ENCODE data around the gene R3HDM2.

R3HDM2 gene

GRCh38 chr12:57261428-57261865 is 169.4 kb downstream of the R3HDM2 start:
- DNase-seq, result no peak

- no peak for DNase-seq
These were observed 170.5 kb downstream of the R3HDM2 start for GRCh38 chr12:57260366-57260765.

GRCh38 chr12:57258977-57259970 is 171.6 kb downstream of the R3HDM2 start:
- DNase-seq, result no peak

GRCh38 chr12:57255916-57256315 is 174.9 kb downstream of the R3HDM2 start:
- no peak for DNase-seq

DNA sequence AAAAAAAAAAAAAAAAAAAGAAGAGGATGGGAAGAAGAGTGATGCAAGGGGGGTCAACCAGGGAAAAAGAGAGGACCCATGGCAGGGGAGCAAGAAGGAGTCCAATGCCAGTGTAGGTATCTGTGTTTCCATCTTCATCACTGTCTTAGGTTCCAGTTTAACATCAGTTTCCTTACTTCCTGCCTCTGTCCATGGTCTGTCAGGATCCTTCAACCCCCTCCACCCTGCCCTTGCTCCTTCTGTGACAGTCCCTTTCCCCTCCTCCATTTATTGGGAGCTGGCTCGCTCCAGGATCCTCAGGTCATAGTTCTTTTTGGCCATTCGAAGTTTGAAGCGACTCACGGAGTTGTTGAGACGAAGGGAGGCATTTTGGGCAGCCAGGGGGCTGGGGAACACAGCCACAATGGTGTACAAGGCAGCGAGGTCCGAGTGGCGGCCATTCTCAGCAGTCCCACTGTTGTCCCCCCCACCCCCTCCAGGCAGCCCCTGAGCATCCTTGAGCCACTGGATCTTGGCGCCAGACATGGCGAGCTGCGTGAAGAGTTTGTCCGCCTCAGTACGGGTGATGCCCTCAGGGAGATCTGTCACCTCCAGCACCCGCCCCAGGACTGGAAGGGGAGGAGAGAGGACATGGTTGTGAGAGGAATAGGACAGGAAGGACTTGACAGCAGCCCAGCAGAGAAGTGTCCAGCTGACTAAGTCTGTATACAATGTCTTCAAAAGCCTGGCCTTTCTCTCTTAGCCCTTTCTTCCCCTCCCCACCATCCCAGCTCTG is 176.2 kb downstream of the R3HDM2 start:
- DNase-seq, result no peak

GRCh38 chr12:57250956-57251355 is 179.9 kb downstream of the R3HDM2 start, which contains the start of gene STAC3:
TSS of gene STAC3 (minus strand) at chr12:57251187. CDS start at chr12:57249636, 1,551 bp downstream.
- no peak for DNase-seq

DNA sequence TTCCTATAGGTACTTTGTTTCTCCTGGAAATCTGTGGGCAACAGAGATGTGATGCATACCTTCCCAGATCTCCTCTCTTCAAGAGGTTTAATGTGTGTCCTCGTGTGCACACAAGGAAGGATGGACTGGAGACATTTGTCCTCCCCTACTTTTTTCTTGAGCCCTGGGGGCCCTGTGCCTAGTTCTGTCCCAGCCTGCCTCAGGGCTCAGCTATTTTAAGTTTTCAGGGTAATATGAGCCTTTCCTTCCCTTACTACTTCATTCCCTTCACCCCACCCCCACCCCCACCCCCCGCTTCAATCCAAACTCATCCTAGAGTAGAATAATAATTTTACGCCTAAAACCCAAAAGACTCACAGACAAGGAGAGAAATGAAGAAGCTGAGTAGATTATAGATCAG is 180.3 kb downstream of the R3HDM2 start:
- no peak for DNase-seq

- no peak for DNase-seq
These were observed 181.7 kb downstream of the R3HDM2 start for GRCh38 chr12:57248934-57249742.

- no peak for DNase-seq
These were observed 183.8 kb downstream of the R3HDM2 start for GRCh38 chr12:57247041-57247440.

GRCh38 chr12:57244312-57244696 is 186.5 kb downstream of the R3HDM2 start:
- no peak for DNase-seq

DNA sequence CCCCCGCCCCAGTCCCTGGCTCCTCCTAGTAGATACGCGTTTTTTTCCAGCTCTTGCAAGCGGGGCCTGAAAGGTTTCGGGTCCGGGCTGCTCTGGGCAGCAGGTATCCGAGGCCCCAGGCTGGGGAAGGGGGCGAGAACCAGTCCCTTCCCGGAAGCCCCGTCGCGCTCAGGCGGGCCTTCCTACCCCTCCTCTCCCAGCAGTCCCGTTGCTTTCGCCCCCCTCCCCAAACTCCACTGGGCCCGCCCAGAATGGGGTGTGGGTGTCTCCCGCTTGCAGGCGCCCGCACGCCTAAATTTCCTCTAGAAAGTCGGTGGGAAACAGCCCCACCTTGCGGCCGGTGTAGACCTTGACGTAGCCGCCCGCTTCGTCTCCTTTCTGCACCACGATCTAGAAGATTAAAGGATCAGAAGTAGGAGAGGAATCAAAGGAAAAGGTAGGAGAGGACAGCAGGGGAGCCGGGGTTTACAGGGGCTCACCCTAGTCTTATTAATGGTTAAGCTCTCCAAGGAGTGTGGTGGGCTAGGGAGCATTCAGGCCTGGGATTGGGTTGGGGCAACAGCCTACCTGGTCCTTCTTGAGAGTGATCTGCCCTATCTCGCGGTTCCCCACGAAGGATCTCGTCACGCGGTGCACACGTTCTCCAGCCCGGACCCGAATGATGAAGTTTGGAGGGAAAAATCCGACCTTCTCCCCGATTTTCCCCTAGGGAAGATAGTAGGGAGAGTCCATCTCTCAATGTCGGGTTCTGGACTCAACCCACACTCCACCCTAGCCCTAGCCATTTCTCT is 187.1 kb downstream of the R3HDM2 start:
- DNase-seq, result peak; percentile 75

DNA sequence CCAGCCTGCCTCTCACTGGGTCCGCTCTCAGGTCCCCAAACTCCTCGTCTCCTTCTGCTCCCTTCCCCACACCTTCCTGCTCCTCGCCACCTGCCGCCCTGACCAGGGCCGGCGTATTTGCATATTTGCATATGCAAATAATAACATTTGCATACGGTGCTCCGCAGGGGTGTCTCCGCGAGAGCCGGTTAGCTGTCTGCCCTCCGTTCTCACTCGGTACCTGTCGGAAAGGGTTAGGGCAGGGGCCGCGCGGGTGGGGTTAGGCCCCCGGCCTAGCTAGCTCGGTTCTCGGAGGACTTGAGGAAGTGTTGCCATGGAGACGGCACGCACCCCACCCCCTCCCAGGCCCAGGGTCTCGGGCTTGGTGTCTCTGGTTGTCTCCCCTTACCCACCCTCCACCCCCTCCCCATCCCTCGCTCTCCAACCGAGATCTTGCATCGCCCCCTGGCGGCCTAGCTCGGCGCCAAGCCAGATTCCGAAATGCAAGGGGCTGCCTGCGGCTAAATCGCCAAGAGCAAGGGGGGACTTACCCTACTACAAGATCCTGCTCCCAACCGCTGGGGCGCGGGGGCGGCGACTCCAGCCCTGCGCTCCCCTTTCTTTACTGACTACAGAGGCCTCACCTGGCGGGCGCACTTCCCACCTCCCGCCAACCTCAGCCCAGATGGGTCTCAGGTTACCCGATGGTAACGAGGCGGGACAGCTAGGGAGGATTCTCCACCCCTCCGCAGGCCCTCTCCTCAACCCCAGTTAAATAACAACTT is 188.0 kb downstream of the R3HDM2 start:
- DNase-seq, result peak; percentile 53

DNA sequence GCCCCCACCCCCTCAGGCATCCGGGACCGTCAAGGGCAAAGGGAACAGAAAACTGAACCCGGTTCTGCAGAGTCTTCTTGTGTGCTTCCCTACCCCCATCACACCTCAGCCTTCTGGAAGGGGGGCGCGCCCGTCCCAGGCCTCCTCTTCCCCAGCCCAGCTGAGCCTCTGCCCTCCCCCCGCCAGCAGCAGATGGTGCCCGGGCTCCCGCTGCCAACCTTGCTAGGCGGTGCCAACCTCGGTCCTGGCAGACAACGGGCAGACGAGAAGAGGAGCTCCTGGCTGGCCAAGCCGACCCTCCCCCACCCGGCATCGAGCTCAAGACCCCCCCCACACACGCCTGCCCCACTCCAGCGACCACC is 188.5 kb downstream of the R3HDM2 start:
- no peak for DNase-seq

DNA sequence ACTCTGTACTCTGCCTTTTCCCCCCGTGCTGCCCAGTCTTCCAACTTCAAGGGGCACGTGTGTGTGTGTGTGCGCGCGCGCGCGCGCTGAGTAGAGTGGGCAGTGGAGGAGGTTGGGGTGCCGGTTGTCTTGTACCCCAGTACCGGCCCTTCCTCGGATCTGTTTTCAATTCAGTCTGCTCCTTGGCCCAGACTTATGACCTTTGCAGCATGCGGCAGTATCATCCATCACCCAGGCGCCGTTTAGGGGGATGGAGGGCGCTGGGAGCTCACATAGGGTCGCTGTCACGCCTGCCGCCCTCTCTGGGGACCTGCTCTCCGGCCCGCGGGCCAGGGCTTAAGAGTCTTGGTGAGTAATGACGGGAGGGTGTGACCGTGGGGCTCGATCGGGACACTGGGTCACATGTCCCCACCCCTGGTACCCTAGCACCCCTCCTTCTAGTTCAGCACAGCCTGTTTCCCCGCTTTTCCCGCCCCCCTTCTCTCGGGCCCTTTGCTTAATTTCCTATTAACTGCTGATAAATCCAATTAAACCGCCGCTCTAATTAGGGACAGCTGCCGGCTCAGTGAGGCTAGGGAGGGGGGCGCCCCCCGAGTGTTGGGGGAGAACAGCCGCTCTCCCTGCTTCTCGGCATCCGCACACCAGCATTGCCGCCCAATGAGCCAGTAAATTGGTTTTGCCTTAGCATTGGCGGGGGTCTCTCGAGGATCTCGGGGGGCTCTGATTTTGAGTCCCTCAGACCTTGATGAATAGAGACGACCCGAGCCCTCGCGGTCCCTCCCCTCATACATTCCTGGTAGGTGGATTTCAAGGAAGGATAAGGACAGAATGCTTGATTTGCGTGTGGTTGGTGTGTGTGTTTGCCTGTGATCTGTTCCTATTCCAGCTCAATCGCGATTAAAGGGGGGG is 189.2 kb downstream of the R3HDM2 start:
- DNase-seq, result no peak

DNA sequence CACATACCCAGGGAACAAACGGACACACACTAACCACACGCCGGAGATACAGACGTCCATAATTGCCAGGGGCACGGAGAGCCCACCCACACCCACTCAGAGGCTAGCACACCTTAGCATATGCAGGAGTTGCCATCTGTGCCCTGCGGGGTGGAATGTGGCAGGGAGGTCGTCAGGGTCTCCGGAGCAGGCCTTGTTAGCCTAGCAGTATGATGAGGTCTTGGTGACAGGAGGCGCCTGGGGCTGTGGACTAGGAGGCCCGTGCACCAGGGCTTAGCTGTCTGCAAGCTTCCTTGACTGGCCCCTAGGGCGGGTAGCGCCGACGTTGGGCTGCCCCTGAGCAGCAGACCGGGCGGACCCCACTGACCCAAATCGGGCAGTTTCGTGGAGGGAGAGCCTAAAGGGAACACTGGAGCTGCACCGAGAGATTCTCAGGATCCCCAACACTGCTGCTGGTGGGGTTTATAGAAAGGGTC is 189.9 kb downstream of the R3HDM2 start:
- peak; percentile 13 for DNase-seq

GRCh38 chr12:57240066-57240921 is 190.5 kb downstream of the R3HDM2 start:
- peak; percentile 77 for DNase-seq

- DNase-seq, result no peak
These were observed 191.2 kb downstream of the R3HDM2 start for GRCh38 chr12:57239587-57240065.

GRCh38 chr12:57238854-57239554 is 191.8 kb downstream of the R3HDM2 start:
- peak; percentile 80 for DNase-seq

All from stimulated activated naive CD4-positive, alpha-beta T cell treated with Interleukin-2 at 50 U/mL for 16 hours (primary cell).